DND-41 (cell line): ENCODE data around the gene GABRR2.

Experiments used
- ATAC-seq: fragments of 200-7000 bp; cut with Tn5 transposase; 3 replicates; pipeline ENCODE4 v1.9.1; 2021; ENCODE audit warnings: low read depth; ENCODE audit not compliant: insufficient read depth
- DNase-seq: peaks from one replicate; pipeline ENCODE4 v3.0.0-alpha.2; 2020
- H2AFZ ChIP-seq: 2 replicates; pipeline ENCODE4 v1.6.0; 2012; ENCODE audit warnings: low read depth, low read length
- H3K27ac ChIP-seq: 2 replicates; pipeline ENCODE4 v1.5.1; 2012; ENCODE audit warnings: low read length, inconsistent platforms
- H3K27me3 ChIP-seq: fragments of 200-600 bp; sonication (generic); 2 replicates; pipeline ENCODE4 v1.6.0; 2012; ENCODE audit warnings: low read length, mild to moderate bottlenecking, inconsistent platforms; ENCODE audit not compliant: insufficient read depth, poor library complexity
- H3K36me3 ChIP-seq: 2 replicates; pipeline ENCODE4 v1.5.1; 2012; ENCODE audit warnings: low read length, inconsistent platforms; ENCODE audit not compliant: insufficient read depth
- H3K4me1 ChIP-seq: 2 replicates; pipeline ENCODE4 v1.5.1; 2012; ENCODE audit warnings: mild to moderate bottlenecking, low read length; ENCODE audit not compliant: insufficient read depth
- H3K4me2 ChIP-seq: 2 replicates; pipeline ENCODE4 v1.6.0; 2012; ENCODE audit warnings: mild to moderate bottlenecking, moderate library complexity, low read length, inconsistent platforms; ENCODE audit not compliant: insufficient read depth
- H3K4me3 ChIP-seq, 2 experiments: fragments of 200-600 bp in 1 of 2; shearing (Covaris generic) in 1 of 2; 2 replicates each; pipeline ENCODE4 v1.5.1; 2012 to 2016; ENCODE audit warnings: inconsistent platforms in 2 of 2, low read length in 2 of 2, mild to moderate bottlenecking in 2 of 2, low read depth in 1 of 2, moderate library complexity in 1 of 2
- H3K79me2 ChIP-seq: 2 replicates; pipeline ENCODE4 v1.6.0; 2012; ENCODE audit warnings: low read length, inconsistent platforms; ENCODE audit not compliant: insufficient read depth
- H3K9ac ChIP-seq: 2 replicates; pipeline ENCODE4 v1.6.0; 2012; ENCODE audit warnings: low read depth, mild to moderate bottlenecking, inconsistent platforms, low read length, moderate library complexity
- H3K9me3 ChIP-seq: 2 replicates; pipeline ENCODE4 v1.5.1; 2012; ENCODE audit warnings: low read length, moderate library complexity, mild to moderate bottlenecking, inconsistent platforms; ENCODE audit not compliant: insufficient read depth, severe bottlenecking
- H4K20me1 ChIP-seq: 2 replicates; pipeline ENCODE4 v1.6.0; 2012; ENCODE audit warnings: low read length; ENCODE audit not compliant: insufficient read depth
- EZH2 ChIP-seq: IDR thresholded peaks from 3 replicates; pipeline ENCODE4 v1.6.1; 2012; ENCODE audit warnings: borderline replicate concordance, low read depth, mild to moderate bottlenecking, moderate library complexity, low read length, inconsistent platforms; ENCODE audit not compliant: severe bottlenecking
- TF ChIP-seq, protein P1 (sequence below): IDR thresholded peaks from 2 replicates; pipeline ENCODE4 v1.5.1; 2012; ENCODE audit warnings: borderline replicate concordance, low read length, moderate library complexity, mild to moderate bottlenecking; ENCODE audit not compliant: poor library complexity, severe bottlenecking; ENCODE audit errors: extremely low read depth

Gene GABRR2

DNA sequence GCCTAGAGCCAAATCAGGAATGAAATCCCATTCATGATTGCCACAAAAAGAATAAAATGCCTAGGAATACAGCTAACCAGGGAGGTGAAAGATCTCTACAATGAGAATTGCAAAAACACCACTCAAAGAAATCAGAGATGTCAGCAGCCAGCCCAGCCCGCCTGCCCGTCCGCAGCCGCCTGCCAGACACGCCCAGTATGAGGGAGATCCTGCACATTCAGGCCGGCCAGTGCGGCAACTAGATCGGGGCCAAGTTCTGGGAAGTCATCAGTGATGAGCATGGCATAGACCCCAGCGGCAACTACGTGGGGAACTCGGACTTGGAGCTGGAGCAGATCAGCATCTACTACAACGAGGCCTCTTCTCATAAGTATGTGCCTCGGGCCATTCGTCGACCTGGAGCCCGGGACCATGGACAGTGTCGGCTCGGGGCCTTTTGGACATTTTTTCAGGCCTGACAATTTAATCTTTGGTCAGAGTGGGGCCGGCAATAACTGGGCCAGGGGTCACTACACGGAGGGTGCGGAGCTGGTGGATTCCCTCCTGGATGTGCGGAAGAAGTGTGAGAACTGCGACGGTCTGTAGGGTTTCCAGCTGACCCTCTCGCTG, 13.4 kb downstream of the GABRR2 start:
- Histone ChIP-seq H3K4me3 (no peak overlapping the region), H3K79me2 (no peaks in the 10 kb centered on the region), H3K36me3 (no peaks in the 10 kb centered on the region), H3K9me3 (no peaks in the 10 kb centered on the region), H2AFZ (no peak overlapping the region), H4K20me1 (no peaks in the 10 kb centered on the region), H3K9ac (no peak overlapping the region), H3K27me3 (no peaks in the 10 kb centered on the region), H3K27ac (no peak overlapping the region), H3K4me2 (no peak overlapping the region), H3K4me1 (no peaks in the 10 kb centered on the region)
- ATAC-seq (no peak), DNase-seq (no peak)
- TF ChIP-seq EZH2: no peak
- TF ChIP-seq, protein P1, sequence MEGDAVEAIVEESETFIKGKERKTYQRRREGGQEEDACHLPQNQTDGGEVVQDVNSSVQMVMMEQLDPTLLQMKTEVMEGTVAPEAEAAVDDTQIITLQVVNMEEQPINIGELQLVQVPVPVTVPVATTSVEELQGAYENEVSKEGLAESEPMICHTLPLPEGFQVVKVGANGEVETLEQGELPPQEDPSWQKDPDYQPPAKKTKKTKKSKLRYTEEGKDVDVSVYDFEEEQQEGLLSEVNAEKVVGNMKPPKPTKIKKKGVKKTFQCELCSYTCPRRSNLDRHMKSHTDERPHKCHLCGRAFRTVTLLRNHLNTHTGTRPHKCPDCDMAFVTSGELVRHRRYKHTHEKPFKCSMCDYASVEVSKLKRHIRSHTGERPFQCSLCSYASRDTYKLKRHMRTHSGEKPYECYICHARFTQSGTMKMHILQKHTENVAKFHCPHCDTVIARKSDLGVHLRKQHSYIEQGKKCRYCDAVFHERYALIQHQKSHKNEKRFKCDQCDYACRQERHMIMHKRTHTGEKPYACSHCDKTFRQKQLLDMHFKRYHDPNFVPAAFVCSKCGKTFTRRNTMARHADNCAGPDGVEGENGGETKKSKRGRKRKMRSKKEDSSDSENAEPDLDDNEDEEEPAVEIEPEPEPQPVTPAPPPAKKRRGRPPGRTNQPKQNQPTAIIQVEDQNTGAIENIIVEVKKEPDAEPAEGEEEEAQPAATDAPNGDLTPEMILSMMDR: no peak

DNA sequence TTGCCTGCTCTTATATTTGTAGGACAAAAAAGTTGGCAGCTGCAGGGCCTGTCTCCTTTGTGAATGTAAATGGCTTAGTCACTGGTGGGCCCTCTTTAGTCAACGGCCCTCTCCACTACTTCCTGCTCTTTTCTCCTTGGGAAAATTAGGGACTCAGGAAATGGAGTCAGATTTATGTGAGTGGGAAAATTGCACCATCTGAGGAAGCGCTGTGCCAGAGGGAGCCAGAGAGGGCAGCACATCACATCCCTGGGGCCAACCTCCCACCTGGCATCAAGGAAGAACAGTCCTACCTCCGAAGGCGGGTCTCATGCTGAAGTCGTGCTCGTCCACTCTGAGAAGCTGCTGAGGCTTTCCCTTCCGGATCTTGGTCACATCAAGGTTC, 15.6 kb downstream of the GABRR2 start:
- no peak for DNase-seq
- no peak overlapping the region for H3K4me2 ChIP-seq

DNA sequence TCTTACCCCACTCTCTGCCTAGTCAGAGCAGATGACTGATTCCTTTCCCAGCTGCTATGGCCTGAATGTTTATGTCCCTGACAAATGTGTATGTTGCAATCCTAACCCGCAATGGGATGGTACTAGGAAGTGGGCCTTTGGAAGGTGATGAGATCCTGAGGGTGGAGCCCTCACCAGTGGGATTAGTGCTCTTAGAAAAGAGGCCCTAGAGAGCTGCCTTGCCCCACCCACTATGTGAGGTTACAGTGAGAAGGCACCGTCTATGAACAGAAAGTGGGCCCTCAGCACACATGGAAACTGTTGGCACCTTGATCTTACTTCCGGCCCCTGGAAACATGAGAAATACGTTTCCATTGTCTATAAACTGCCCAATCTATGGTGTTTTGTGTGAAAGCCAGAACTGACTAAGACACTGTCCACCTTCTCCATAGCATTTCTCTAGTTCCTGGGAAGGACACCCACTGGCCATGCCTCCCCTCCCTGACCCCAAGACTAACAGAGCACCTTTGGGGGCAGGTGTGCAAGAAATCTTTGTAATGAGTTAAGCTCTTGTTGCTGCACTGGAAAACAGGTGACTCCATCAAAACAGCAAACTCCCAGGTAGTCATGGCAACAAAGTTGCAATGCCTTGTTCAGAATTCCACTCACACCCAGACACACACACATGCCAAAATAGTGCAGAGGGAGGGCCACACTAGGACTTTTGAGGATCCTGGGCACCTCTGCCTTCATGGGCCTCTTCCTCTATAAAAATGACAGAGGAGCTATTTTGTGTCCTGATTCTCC, 16.2 kb downstream of the GABRR2 start:
- Histone ChIP-seq H4K20me1 (no peaks in the 10 kb centered on the region), H3K79me2 (no peaks in the 10 kb centered on the region), H3K4me3 (no peak overlapping the region), H2AFZ (no peak overlapping the region), H3K27ac (no peak overlapping the region), H3K9ac (no peak overlapping the region), H3K4me2 (no peak overlapping the region), H3K27me3 (no peaks in the 10 kb centered on the region), H3K4me1 (no peaks in the 10 kb centered on the region), H3K9me3 (no peaks in the 10 kb centered on the region), H3K36me3 (no peaks in the 10 kb centered on the region)
- TF ChIP-seq, protein P1: no peak
- TF ChIP-seq EZH2: no peak
- ATAC-seq (no peak), DNase-seq (no peak)

More for the DNA sequence above, 15.6 kb downstream of the GABRR2 start:
- no peak for ATAC-seq
- Histone ChIP-seq H3K27ac (no peak overlapping the region), H4K20me1 (no peaks in the 10 kb centered on the region), H3K9ac (no peak overlapping the region), H3K4me3 (no peak overlapping the region), H3K79me2 (no peaks in the 10 kb centered on the region), H3K27me3 (no peaks in the 10 kb centered on the region), H3K36me3 (no peaks in the 10 kb centered on the region), H3K4me1 (no peaks in the 10 kb centered on the region), H3K9me3 (no peaks in the 10 kb centered on the region), H2AFZ (no peak overlapping the region)
- TF ChIP-seq, protein P1: peak; percentile 42
- TF ChIP-seq EZH2: no peak
